Epithelial cell of esophagus (primary cell): ENCODE results near the gene SKI.
A peak's percentile ranks its signal among the peaks of the same experiment; 100 is the strongest.

Experiments
- DNase-seq: peaks from one replicate; pipeline ENCODE4 v3.0.0; 2010; ENCODE audit warnings: low read depth
- H3K4me3 ChIP-seq: 2 replicates; pipeline ENCODE4 v1.5.1; 2011; ENCODE audit warnings: mild to moderate bottlenecking, low read length, control low read depth
- CTCF ChIP-seq: IDR thresholded peaks from 2 replicates; pipeline ENCODE4 v1.5.1; 2011; ENCODE audit warnings: low read depth, mild to moderate bottlenecking, low read length, control low read depth, inconsistent platforms; ENCODE audit not compliant: insufficient read depth; ENCODE audit errors: missing control alignments

SKI gene

GRCh38 chr1:2237773-2238172, 9.7 kb downstream of the SKI start:
- H3K4me3 ChIP-seq: no peak overlapping the region
- TF ChIP-seq CTCF: no peak
- no peak for DNase-seq

GRCh38 chr1:2238361-2239012, 10.4 kb downstream of the SKI start:
- H3K4me3 ChIP-seq: no peak overlapping the region
- no peak for TF ChIP-seq CTCF
- DNase-seq: no peak

- TF ChIP-seq CTCF: no peak
- no peak for DNase-seq
- no peak overlapping the region for H3K4me3 ChIP-seq
Observed at GRCh38 chr1:2239013-2239370, 10.9 kb downstream of the SKI start.

GRCh38 chr1:2239384-2239985, 11.4 kb downstream of the SKI start:
- H3K4me3 ChIP-seq: no peak overlapping the region
- TF ChIP-seq CTCF: no peak
- no peak for DNase-seq

- TF ChIP-seq CTCF: no peak
- H3K4me3 ChIP-seq: no peak overlapping the region
- DNase-seq: peak; percentile 52
Observed at GRCh38 chr1:2240270-2241156, 12.4 kb downstream of the SKI start.

- TF ChIP-seq CTCF: no peak
- DNase-seq: no peak
Observed at GRCh38 chr1:2241820-2242219, 13.7 kb downstream of the SKI start.

More at GRCh38 chr1:2241820-2242219, 13.7 kb downstream of the SKI start:
- no peak overlapping the region for H3K4me3 ChIP-seq
